H1 (cell line): Measurements from ENCODE around the gene THUMPD3. TPM values are rescaled to one million over a fixed set of nuclear protein-coding genes. Genes with fewer than 3 reads are reported as not detected.

ENCODE experiments used
- CTCF ChIA-PET: fragments of 300-600 bp; sonication (Branson Sonifier 250); formaldehyde crosslinking; loops from one replicate; lab custom pipeline; 2021; ENCODE audit not compliant: partially characterized antibody; lab: Charles Lee
- POLR2A ChIA-PET: fragments of 300-600 bp; sonication (Branson Sonifier 250); formaldehyde crosslinking; loops from one replicate; lab custom pipeline; 2021; ENCODE audit warnings: inconsistent platforms; ENCODE audit not compliant: partially characterized antibody; lab: Charles Lee
- DNase-seq, 2 experiments: peaks; one replicate each; pipeline versions ENCODE4 v3.0.0 to v3.0.0-alpha.2; 2010 to 2022; ENCODE audit warnings: low spot score in 2 of 2, low read depth in 1 of 2, mixed read lengths in 1 of 2
- FAIRE-seq: peaks from 2 replicates; lab custom pipeline; 2011; peaks lifted over from hg19 to GRCh38; lab: Jason Lieb, UNC
- H2AFZ ChIP-seq: 2 replicates; pipeline ENCODE4 v1.8.1; 2012; ENCODE audit warnings: low read length, inconsistent platforms
- H2AK5ac ChIP-seq: 2 replicates; pipeline ENCODE4 v1.6.1; 2013; ENCODE audit warnings: low read depth, low read length
- H2BK120ac ChIP-seq: replicated peaks from 2 replicates; pipeline ENCODE3; 2013; ENCODE audit warnings: low read depth, low read length, inconsistent platforms
- H2BK12ac ChIP-seq: 2 replicates; pipeline ENCODE4 v1.6.1; 2013; ENCODE audit warnings: low read depth, low read length
- H2BK15ac ChIP-seq: 2 replicates; pipeline ENCODE4 v1.6.1; 2013; ENCODE audit warnings: low read length
- H2BK20ac ChIP-seq: 2 replicates; pipeline ENCODE4 v1.6.1; 2013; ENCODE audit warnings: low read length
- H2BK5ac ChIP-seq: 2 replicates; pipeline ENCODE4 v1.6.1; 2013; ENCODE audit warnings: low read depth, low read length
- H3K14ac ChIP-seq: 2 replicates; pipeline ENCODE4 v1.6.1; 2013; ENCODE audit warnings: inconsistent platforms; ENCODE audit not compliant: insufficient read length
- H3K18ac ChIP-seq: 2 replicates; pipeline ENCODE4 v1.6.1; 2013; ENCODE audit warnings: low read length; ENCODE audit errors: extremely low read depth
- H3K23ac ChIP-seq: 2 replicates; pipeline ENCODE4 v1.6.1; 2013; ENCODE audit warnings: inconsistent platforms; ENCODE audit not compliant: insufficient read length
- H3K23me2 ChIP-seq: 2 replicates; pipeline ENCODE4 v1.6.1; 2013; ENCODE audit warnings: low read depth, low read length
- H3K27ac ChIP-seq: 2 replicates; pipeline ENCODE4 v1.6.1; 2011; ENCODE audit warnings: low read depth, low read length, inconsistent platforms
- H3K27me3 ChIP-seq, 4 experiments: replicated peaks in 1 of 4; 1 replicate in 1 of 4; 2 replicates in 3 of 4; pipeline versions ENCODE4 v1.6.1 to v1.8.1; 2011 to 2013; ENCODE audit warnings: low read length in 3 of 4, mild to moderate bottlenecking in 3 of 4, inconsistent platforms in 2 of 4, mixed read lengths in 2 of 4, moderate library complexity in 1 of 4; ENCODE audit not compliant: control insufficient read depth in 3 of 4, insufficient read depth in 3 of 4; ENCODE audit errors: extremely low read depth in 1 of 4
- H3K36me3 ChIP-seq, 4 experiments: 2 replicates each; pipeline versions ENCODE4 v1.6.1 to v1.8.1; 2011 to 2013; ENCODE audit warnings: mild to moderate bottlenecking in 4 of 4, low read length in 3 of 4, moderate library complexity in 2 of 4, control low read depth in 1 of 4, inconsistent platforms in 1 of 4; ENCODE audit not compliant: insufficient read depth in 4 of 4, control insufficient read depth in 2 of 4
- H3K4ac ChIP-seq: replicated peaks from 2 replicates; pipeline ENCODE3; 2013; ENCODE audit warnings: low read length, low read depth, mixed read lengths, inconsistent platforms; ENCODE audit not compliant: insufficient read length
- H3K4me1 ChIP-seq, 4 experiments: replicated peaks in 1 of 4; 1 replicate in 1 of 4; 2 replicates in 3 of 4; pipeline versions ENCODE4 v1.6.1 to v1.8.1; 2011 to 2013; ENCODE audit warnings: low read length in 3 of 4, inconsistent platforms in 2 of 4, mixed read lengths in 1 of 4; ENCODE audit not compliant: insufficient read depth in 4 of 4, control insufficient read depth in 3 of 4
- H3K4me2 ChIP-seq, 2 experiments: 2 replicates each; pipeline versions ENCODE4 v1.6.1 to v1.8.1; 2011 to 2013; ENCODE audit warnings: low read depth in 2 of 2, low read length in 2 of 2, control low read depth in 1 of 2, inconsistent platforms in 1 of 2, mild to moderate bottlenecking in 1 of 2; ENCODE audit not compliant: insufficient read depth in 1 of 2
- H3K4me3 ChIP-seq, 4 experiments: fragments of 200-600, 300-600 bp in 1 of 4; sonication (generic), shearing (Covaris generic), sonication (Bioruptor Twin) in 1 of 4; 2 replicates each; pipeline versions ENCODE4 v1.5.1 to v1.8.1; 2011 to 2016; ENCODE audit warnings: low read length in 4 of 4, low read depth in 3 of 4, control low read depth in 2 of 4, inconsistent platforms in 2 of 4, mild to moderate bottlenecking in 2 of 4, mixed read lengths in 1 of 4, moderate library complexity in 1 of 4; ENCODE audit not compliant: insufficient read depth in 2 of 4; ENCODE audit errors: extremely low read depth in 1 of 4
- H3K56ac ChIP-seq: replicated peaks from 2 replicates; pipeline ENCODE3; 2013; ENCODE audit warnings: low read depth, mild to moderate bottlenecking, mixed read lengths, low read length, inconsistent platforms; ENCODE audit not compliant: insufficient read length
- H3K79me1 ChIP-seq: 2 replicates; pipeline ENCODE4 v1.6.1; 2013; ENCODE audit warnings: low read depth, low read length, control low read depth
- H3K79me2 ChIP-seq, 2 experiments: 2 replicates each; pipeline versions ENCODE4 v1.6.1 to v1.8.1; 2012 to 2013; ENCODE audit warnings: low read length in 2 of 2, mild to moderate bottlenecking in 2 of 2, inconsistent platforms in 1 of 2; ENCODE audit not compliant: insufficient read depth in 2 of 2, control insufficient read depth in 1 of 2
- H3K9ac ChIP-seq, 4 experiments: replicated peaks in 1 of 4; 1 replicate in 1 of 4; 2 replicates in 3 of 4; pipeline versions ENCODE4 v1.6.1 to v1.8.1; 2011 to 2013; ENCODE audit warnings: low read depth in 3 of 4, low read length in 3 of 4, control low read depth in 2 of 4, mild to moderate bottlenecking in 2 of 4, moderate library complexity in 2 of 4, inconsistent platforms in 1 of 4; ENCODE audit errors: extremely low read depth in 1 of 4
- H3K9me3 ChIP-seq, 2 experiments: 2 replicates each; pipeline versions ENCODE4 v1.6.1 to v1.8.1; 2012 to 2013; ENCODE audit warnings: mild to moderate bottlenecking in 2 of 2, moderate library complexity in 2 of 2, control low read depth in 1 of 2, inconsistent platforms in 1 of 2, low read depth in 1 of 2, low read length in 1 of 2, mixed read lengths in 1 of 2; ENCODE audit not compliant: insufficient read depth in 2 of 2
- H4K20me1 ChIP-seq, 2 experiments: replicated peaks in 1 of 2; 2 replicates each; pipeline versions ENCODE3 to v1.8.1; 2011 to 2013; ENCODE audit warnings: inconsistent platforms in 2 of 2, low read length in 2 of 2, mild to moderate bottlenecking in 1 of 2; ENCODE audit not compliant: insufficient read depth in 2 of 2, control insufficient read depth in 1 of 2
- H4K5ac ChIP-seq: 2 replicates; pipeline ENCODE4 v1.6.1; 2013; ENCODE audit warnings: low read length, low read depth, mixed read lengths, inconsistent platforms; ENCODE audit not compliant: insufficient read length
- H4K8ac ChIP-seq: 2 replicates; pipeline ENCODE4 v1.8.0; 2013; ENCODE audit warnings: mild to moderate bottlenecking, moderate library complexity, low read length, inconsistent platforms; ENCODE audit not compliant: insufficient read depth; ENCODE audit errors: extremely low read depth
- H4K91ac ChIP-seq: replicated peaks from 2 replicates; pipeline ENCODE3; 2013; ENCODE audit warnings: low read length, mixed read lengths, inconsistent platforms; ENCODE audit not compliant: insufficient read length
- RFX5 ChIP-seq: IDR thresholded peaks from 2 replicates; pipeline ENCODE4 v1.6.1; 2011; ENCODE audit warnings: low read depth, low read length, improper control_type of control experiment, borderline replicate concordance
- YY1 ChIP-seq: IDR thresholded peaks from 2 replicates; pipeline ENCODE4 v1.6.1; 2011; ENCODE audit warnings: low read depth, mild to moderate bottlenecking, low read length
- WGBS, 2 experiments: shearing (Covaris generic) in 1 of 2; methylation state at CpG; one replicate each; pipeline versions ENCODE4 v1.1.6 to v1.1.7; 2013 to 2015; ENCODE audit warnings: low lambda C conversion rate in 2 of 2, mixed read lengths in 2 of 2, inconsistent platforms in 1 of 2, low coverage in 1 of 2, missing lambda C conversion rate in 1 of 2; ENCODE audit not compliant: insufficient replicate concordance in 2 of 2, insufficient coverage in 1 of 2, insufficient read length in 1 of 2; ENCODE audit errors: extremely low coverage in 1 of 2, missing lambda C conversion rate in 1 of 2; 5-methylcytosine and 5-hydroxymethylcytosine counted together
- polyA plus RNA-seq, 7 experiments: library from polyadenylated mRNA; depleted of rRNA in 3 of 7; stranded (reverse) in 5 of 7; unstranded in 2 of 7; fragments of >200 nt in 5 of 7; fragments of 200-250 nt in 2 of 7; gene quantifications; 1 replicate in 5 of 7; 2 replicates in 1 of 7; 4 replicates in 1 of 7; pipeline versions ENCODE4 v1.2.1 to v1.2.3, GENCODE V29; 2011 to 2013; ENCODE audit warnings: missing spikeins in 2 of 7, mixed read lengths in 2 of 7
- total RNA-seq: library from RNA; stranded (reverse); fragmentation: NEBNext Ultra II Directional; extraction: Animal tissue kit (Norgen Biotek cat#: 25700); gene quantifications from 2 replicates; pipeline ENCODE4 v1.2.1, GENCODE V29; 2021

Gene THUMPD3
- total and polyA plus RNA-seq, 2 of the 8 experiments (the other 6 are each of a cell fraction or from before 2014, with no cell fraction given) = 26.7 to 68.9 TPM

GRCh38 chr3:9400616-9401015 is 37.8 kb downstream of the THUMPD3 start:
- WGBS, 2 experiments = 42% methylated on average over 3 of the region's 3 CpGs; no CpG with 5 or more reads in 1 of the 2 experiments
- Histone ChIP-seq H3K9me3 (no peaks in the 10 kb centered on the region), H4K8ac (no peak overlapping the region), H3K14ac (no peak overlapping the region), H3K4me1 (peaks cover 5 to 29% (median 13%) of the 10 kb centered on the region in 4 experiments; a peak in 5 of 7 replicates), H2BK12ac (no peak overlapping the region), H3K56ac (no peak overlapping the region), H3K27me3 (no peaks in the 10 kb centered on the region), H3K23ac (no peak overlapping the region), H2BK15ac (no peak overlapping the region), H3K4me2 (peak overlapping the region; percentile 78 to 89), H3K4me3 (peak overlapping the region; percentile 27 to 99 (median 97); a peak in 6 of 8 replicates), H3K4ac (no peak overlapping the region), H4K5ac (peak overlapping the region; percentile 79), H3K23me2 (peaks cover 14% of the 10 kb centered on the region), H2AK5ac (no peak overlapping the region), H2BK120ac (no peak overlapping the region), H2AFZ (no peak overlapping the region), H3K18ac (no peak overlapping the region), H3K27ac (no peak overlapping the region), H4K91ac (no peak overlapping the region), H3K79me1 (no peaks in the 10 kb centered on the region), H3K36me3 (no peaks in the 10 kb centered on the region), H2BK5ac (no peak overlapping the region), H3K9ac (peak overlapping the region in 1 of 4 experiments; percentile 40; a peak in 2 of 7 replicates), H4K20me1 (peaks cover 10 to 14% of the 10 kb centered on the region in 2 experiments), H3K79me2 (peaks cover 72 to 86% of the 10 kb centered on the region in 2 experiments), H2BK20ac (no peak overlapping the region)
- CTCF ChIA-PET = interaction anchor here (0.6 to 1.2 kb wide), 3 partner anchors 20 to 61 kb away, joined by 3 to 5 read pairs (median 3); no protein-coding TSS in a partner anchor
- 0 out of 2 replicates have a peak, but pooled peaks have one; percentile 51 for TF ChIP-seq YY1
- TF ChIP-seq RFX5 = no peak
- POLR2A ChIA-PET = interaction anchor here (0.9 to 10.0 kb wide), 6 partner anchors 9 to 22 kb away, joined by 3 to 300 read pairs (median 10); no protein-coding TSS in a partner anchor
- DNase-seq = no peak
- no peak for FAIRE-seq
